HCT116 (cell line): ENCODE data around the gene CDK5RAP2. TPM values are rescaled to one million over a fixed set of nuclear protein-coding genes. Genes with fewer than 3 reads are reported as not detected.

ENCODE experiments used
- ATAC-seq: fragments of 200-7000 bp; cut with Tn5 transposase; 2 replicates; pipeline ENCODE4 v1.9.1; 2020; ENCODE audit warnings: mild to moderate bottlenecking, moderate library complexity
- BruUV-seq: library from RNA; stranded (reverse); fragments of 400-500 nt; replicated peaks from 2 replicates; lab custom pipeline; 2021; lab: Mats Ljungman, UMichigan
- CTCF ChIA-PET: fragments of 300-600 bp; sonication (Branson Sonifier 250); formaldehyde crosslinking; loops from one replicate; lab custom pipeline; 2021; ENCODE audit warnings: antibody characterized with exemption; lab: Charles Lee
- POLR2A ChIA-PET: fragments of 300-600, 350-600 bp; sonication (Branson Sonifier 250); formaldehyde crosslinking; loops from one replicate; lab custom pipeline; 2021; ENCODE audit warnings: antibody characterized with exemption; lab: Charles Lee
- RAD21 ChIA-PET, 2 experiments: fragments of 300-600 bp; sonication (Branson Sonifier 250); formaldehyde crosslinking; loops; one replicate each; lab custom pipeline; 2023; ENCODE audit warnings: low total read pairs in 2 of 2; ENCODE audit not compliant: uncharacterized antibody in 2 of 2, unreplicated experiment in 2 of 2, low non-redundant PET in 1 of 2; lab: Charles Lee
- DNase-seq: peaks from one replicate; pipeline ENCODE4 v3.0.0-alpha.2; 2010; ENCODE audit warnings: low read depth, low spot score
- H2AFZ ChIP-seq: fragments of 200-600 bp; shearing (Covaris generic), sonication (generic); 2 replicates; pipeline ENCODE4 v1.6.1; 2017; ENCODE audit warnings: low read depth, mixed run types, mixed read lengths, antibody characterized with exemption, low read length; ENCODE audit not compliant: poor library complexity, severe bottlenecking
- H3K27ac ChIP-seq: 2 replicates; pipeline ENCODE4 v1.5.1; 2012; ENCODE audit warnings: low read depth, low read length
- H3K27me3 ChIP-seq: fragments of 200-600 bp; sonication (generic); 2 replicates; pipeline ENCODE4 v1.6.1; 2016; ENCODE audit warnings: mixed run types, low read length, mixed read lengths; ENCODE audit not compliant: insufficient read depth
- H3K36me3 ChIP-seq, 2 experiments: fragments of 200-500 bp in 1 of 2; fragments of 200-600 bp in 1 of 2; sonication (Bioruptor generic) in 1 of 2; sonication (generic) in 1 of 2; 2 replicates each; pipeline versions ENCODE4 v1.5.1 to v1.6.1; 2014 to 2016; ENCODE audit warnings: low read length in 2 of 2, inconsistent platforms in 1 of 2, mixed read lengths in 1 of 2, mixed run types in 1 of 2; ENCODE audit not compliant: insufficient read depth in 2 of 2, control insufficient read depth in 1 of 2
- H3K4me1 ChIP-seq, 2 experiments: fragments of 200-600 bp in 1 of 2; sonication (generic) in 1 of 2; 2 replicates each; pipeline versions ENCODE4 v1.5.1 to v1.6.1; 2012 to 2017; ENCODE audit warnings: low read length in 2 of 2, inconsistent platforms in 1 of 2, mild to moderate bottlenecking in 1 of 2, mixed read lengths in 1 of 2, mixed run types in 1 of 2, moderate library complexity in 1 of 2; ENCODE audit not compliant: insufficient read depth in 2 of 2, control insufficient read depth in 1 of 2
- H3K4me2 ChIP-seq: fragments of 200-600 bp; sonication (generic); 2 replicates; pipeline ENCODE4 v1.6.1; 2017; ENCODE audit warnings: mixed run types, low read length, mixed read lengths
- H3K4me3 ChIP-seq, 2 experiments: fragments of 200-600 bp in 1 of 2; sonication (generic) in 1 of 2; replicated peaks in 1 of 2; 2 replicates each; pipeline ENCODE4 v1.5.1; 2011 to 2016; ENCODE audit warnings: low read length in 2 of 2, control low read depth in 1 of 2, low read depth in 1 of 2, mild to moderate bottlenecking in 1 of 2, mixed read lengths in 1 of 2, mixed run types in 1 of 2
- H3K79me2 ChIP-seq: fragments of 200-600 bp; sonication (generic); 2 replicates; pipeline ENCODE4 v1.6.1; 2017; ENCODE audit warnings: mild to moderate bottlenecking, mixed run types, low read length, moderate library complexity, mixed read lengths; ENCODE audit not compliant: insufficient read depth
- H3K9ac ChIP-seq: fragments of 200-600 bp; sonication (generic); 2 replicates; pipeline ENCODE4 v1.6.1; 2016; ENCODE audit warnings: low read length, mixed read lengths
- H3K9me2 ChIP-seq: fragments of 200-600 bp; sonication (generic), shearing (Covaris generic); 2 replicates; pipeline ENCODE4 v1.6.1; 2017; ENCODE audit warnings: mixed run types, mild to moderate bottlenecking, moderate library complexity; ENCODE audit not compliant: insufficient read depth
- H3K9me3 ChIP-seq, 2 experiments: fragments of 200-500 bp in 1 of 2; fragments of 200-600 bp in 1 of 2; sonication (Bioruptor generic) in 1 of 2; sonication (generic) in 1 of 2; 2 replicates each; pipeline ENCODE4 v1.6.1; 2014 to 2017; ENCODE audit warnings: low read length in 2 of 2, mixed read lengths in 2 of 2, inconsistent platforms in 1 of 2, low read depth in 1 of 2, mild to moderate bottlenecking in 1 of 2, mixed run types in 1 of 2, moderate library complexity in 1 of 2; ENCODE audit not compliant: control insufficient read depth in 1 of 2, insufficient read depth in 1 of 2
- H4K20me1 ChIP-seq: fragments of 200-600 bp; sonication (generic), shearing (Covaris generic); 2 replicates; pipeline ENCODE4 v1.6.1; 2017; ENCODE audit warnings: mixed run types, mild to moderate bottlenecking, moderate library complexity; ENCODE audit not compliant: insufficient read depth
- ATF3 ChIP-seq: IDR thresholded peaks from 2 replicates; pipeline ENCODE4 v1.6.1; 2012
- CBX3 ChIP-seq: IDR thresholded peaks from 2 replicates; pipeline ENCODE4 v1.6.1; 2012; ENCODE audit warnings: low read depth
- CEBPB ChIP-seq: IDR thresholded peaks from 2 replicates; pipeline ENCODE4 v1.6.1; 2012; ENCODE audit warnings: low read depth
- EZH2 ChIP-seq: fragments of 200-600 bp; sonication (generic); IDR thresholded peaks from 2 replicates; pipeline ENCODE4 v1.6.1; 2017; ENCODE audit warnings: antibody characterized with exemption, mixed run types
- EZH2phosphoT487 ChIP-seq: fragments of 200-600 bp; IDR thresholded peaks from 2 replicates; pipeline ENCODE4 v1.6.1; 2018; ENCODE audit warnings: antibody characterized with exemption, borderline replicate concordance
- FOSL1 ChIP-seq: IDR thresholded peaks from 2 replicates; pipeline ENCODE4 v1.6.1; 2012; ENCODE audit warnings: low read depth
- JUND ChIP-seq: IDR thresholded peaks from 2 replicates; pipeline ENCODE4 v1.6.1; 2012
- POLR2AphosphoS5 ChIP-seq: IDR thresholded peaks from 2 replicates; pipeline ENCODE4 v1.6.1; 2011; ENCODE audit warnings: mild to moderate bottlenecking, low read depth, low read length, moderate library complexity
- RAD21 ChIP-seq: IDR thresholded peaks from 2 replicates; pipeline ENCODE4 v1.6.1; 2012; ENCODE audit warnings: low read depth, mild to moderate bottlenecking
- REST ChIP-seq: IDR thresholded peaks from 2 replicates; pipeline ENCODE4 v1.6.1; 2012; ENCODE audit warnings: low read depth
- SP1 ChIP-seq: IDR thresholded peaks from 2 replicates; pipeline ENCODE4 v1.6.1; 2012; ENCODE audit warnings: low read depth
- SRF ChIP-seq: IDR thresholded peaks from 2 replicates; pipeline ENCODE4 v1.6.1; 2012; ENCODE audit warnings: low read depth
- ZBTB33 ChIP-seq: IDR thresholded peaks from 2 replicates; pipeline ENCODE4 v1.6.1; 2011; ENCODE audit warnings: mild to moderate bottlenecking, low read length, moderate library complexity; ENCODE audit not compliant: insufficient replicate concordance; ENCODE audit errors: extremely low read depth
- ZFX ChIP-seq: fragments of 450-650 bp; IDR thresholded peaks from 2 replicates; pipeline ENCODE4 v1.6.1; 2017
- ZNF274 ChIP-seq: fragments of 200-500 bp; sonication (Bioruptor generic); IDR thresholded peaks from 2 replicates; pipeline ENCODE4 v1.6.1; 2014; ENCODE audit warnings: mild to moderate bottlenecking, low read depth, low read length, inconsistent platforms
- intact Hi-C: fragments of 100-400 bp; cut with micrococcal nuclease; formaldehyde crosslinking; loops from 2 replicates; pipeline ENCODE4 v1.10.0; 2022
- total RNA-seq: library from RNA; stranded (reverse); gene quantifications from one replicate; pipeline ENCODE4 v1.2.1, GENCODE V29; 2021; ENCODE audit not compliant: unreplicated experiment
- TF ChIP-seq, protein P1 (sequence below): IDR thresholded peaks from 2 replicates; pipeline ENCODE4 v1.6.1; 2012

The CDK5RAP2 gene
- total RNA-seq, 1 experiment from 2014 or later = 56.2 TPM

- no peaks in the 10 kb centered on the region; the same call in 1 of the 2 replicates for H3K79me2 ChIP-seq
- TF ChIP-seq SP1 (no peak), ZBTB33 (no peak), ZFX (no peak), ZNF274 (no peak), SRF (no peak)
- H2AFZ ChIP-seq = no peak overlapping the region
- no peak overlapping the region for H3K27ac ChIP-seq
- ATAC-seq (no peak), DNase-seq (no peak)
- BruUV-seq = no TSS peak
- ChIA-PET POLR2A (no interaction called here), CTCF (no interaction called here), RAD21 (no interaction called here)
- H3K4me3 ChIP-seq = no peak overlapping the region
- H3K9me2 ChIP-seq = no peaks in the 10 kb centered on the region
- H3K27me3 ChIP-seq = no peaks in the 10 kb centered on the region
- no peak overlapping the region for H3K4me2 ChIP-seq
- H3K9ac ChIP-seq = no peak overlapping the region
- intact Hi-C loops = no loop called here
- no peaks in the 10 kb centered on the region for H4K20me1 ChIP-seq
- peaks cover 41 to 48% of the 10 kb centered on the region in 2 experiments; a peak in 3 of 4 replicates for H3K36me3 ChIP-seq
- H3K4me1 ChIP-seq = peaks cover 0 to under 1% of the 10 kb centered on the region in 2 experiments; a peak in 2 of 4 replicates
- H3K9me3 ChIP-seq = no peaks in the 10 kb centered on the region
Observed at GRCh38 chr9:120526534-120526933, 53.4 kb downstream of the CDK5RAP2 start.

DNA sequence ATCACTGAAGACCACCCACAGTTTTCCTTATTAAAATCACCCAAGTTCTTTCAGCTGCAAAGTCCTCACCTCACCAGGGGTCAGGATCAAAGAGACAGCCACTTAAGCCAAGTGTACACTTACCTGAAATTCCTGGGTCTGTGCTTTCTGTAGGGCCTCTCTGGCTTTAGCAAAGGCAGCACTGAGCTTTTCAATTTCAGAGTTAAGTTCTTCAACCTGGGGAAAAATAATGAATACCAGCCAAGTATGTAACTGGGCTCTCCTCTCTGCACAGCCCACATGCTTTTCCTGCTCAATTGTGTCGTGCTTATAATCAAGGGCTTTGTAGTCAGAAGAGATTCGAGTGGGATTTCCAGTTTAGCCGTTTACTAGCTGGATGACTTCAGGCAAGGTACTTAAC is 55.1 kb downstream of the CDK5RAP2 start:
- Histone ChIP-seq H3K9ac (no peak overlapping the region), H3K4me3 (no peak overlapping the region), H3K27ac (no peak overlapping the region), H3K27me3 (no peaks in the 10 kb centered on the region), H3K9me3 (no peaks in the 10 kb centered on the region), H4K20me1 (no peaks in the 10 kb centered on the region), H3K4me2 (no peak overlapping the region), H3K9me2 (no peaks in the 10 kb centered on the region), H2AFZ (no peak overlapping the region), H3K36me3 (peaks cover 39 to 47% of the 10 kb centered on the region in 2 experiments; a peak in 3 of 4 replicates), H3K4me1 (no peaks in the 10 kb centered on the region), H3K79me2 (0 out of 2 replicates have a peak, but pooled peaks cover 3% of the 10 kb centered on the region)
- DNase-seq (no peak), ATAC-seq (no peak)
- ChIA-PET RAD21 (no interaction called here), POLR2A (no interaction called here), CTCF (no interaction called here)
- no TSS peak for BruUV-seq
- intact Hi-C loops = no loop called here
- TF ChIP-seq EZH2phosphoT487 (no peak), CBX3 (no peak), SP1 (no peak), POLR2AphosphoS5 (no peak), JUND (no peak), EZH2 (no peak), FOSL1 (no peak), ATF3 (no peak), RAD21 (no peak), REST (no peak), CEBPB (no peak), ZNF274 (no peak)
- TF ChIP-seq, protein P1, sequence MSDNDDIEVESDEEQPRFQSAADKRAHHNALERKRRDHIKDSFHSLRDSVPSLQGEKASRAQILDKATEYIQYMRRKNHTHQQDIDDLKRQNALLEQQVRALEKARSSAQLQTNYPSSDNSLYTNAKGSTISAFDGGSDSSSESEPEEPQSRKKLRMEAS = no peak
